ENCODE measurements around the gene FAM13A. TPM values are rescaled to one million over a fixed set of nuclear protein-coding genes. Genes with fewer than 3 reads are reported as not detected.

FAM13A gene
- total RNA-seq, 4 donors from 2014 or later, result 17.7 to 80.3 (median 46.2) TPM

GRCh38 chr4:89026542-89026941 is 30.4 kb downstream of the FAM13A start:
- no peaks in the 10 kb centered on the region for H3K36me3 ChIP-seq
- no peaks in the 10 kb centered on the region for H3K4me1 ChIP-seq
- TF ChIP-seq, protein P1, sequence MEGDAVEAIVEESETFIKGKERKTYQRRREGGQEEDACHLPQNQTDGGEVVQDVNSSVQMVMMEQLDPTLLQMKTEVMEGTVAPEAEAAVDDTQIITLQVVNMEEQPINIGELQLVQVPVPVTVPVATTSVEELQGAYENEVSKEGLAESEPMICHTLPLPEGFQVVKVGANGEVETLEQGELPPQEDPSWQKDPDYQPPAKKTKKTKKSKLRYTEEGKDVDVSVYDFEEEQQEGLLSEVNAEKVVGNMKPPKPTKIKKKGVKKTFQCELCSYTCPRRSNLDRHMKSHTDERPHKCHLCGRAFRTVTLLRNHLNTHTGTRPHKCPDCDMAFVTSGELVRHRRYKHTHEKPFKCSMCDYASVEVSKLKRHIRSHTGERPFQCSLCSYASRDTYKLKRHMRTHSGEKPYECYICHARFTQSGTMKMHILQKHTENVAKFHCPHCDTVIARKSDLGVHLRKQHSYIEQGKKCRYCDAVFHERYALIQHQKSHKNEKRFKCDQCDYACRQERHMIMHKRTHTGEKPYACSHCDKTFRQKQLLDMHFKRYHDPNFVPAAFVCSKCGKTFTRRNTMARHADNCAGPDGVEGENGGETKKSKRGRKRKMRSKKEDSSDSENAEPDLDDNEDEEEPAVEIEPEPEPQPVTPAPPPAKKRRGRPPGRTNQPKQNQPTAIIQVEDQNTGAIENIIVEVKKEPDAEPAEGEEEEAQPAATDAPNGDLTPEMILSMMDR (IDR thresholded peaks at IDR 0.05), result no peak
- TF ChIP-seq POLR2A (IDR thresholded peaks at IDR 0.05), result no peak
- no peaks in the 10 kb centered on the region for H3K27me3 ChIP-seq
- intact Hi-C loops (cut with DNase I; ENCODE audit: low total_unique reads), result no loop called here
- no peaks in the 10 kb centered on the region for H3K9me3 ChIP-seq
- no peak for DNase-seq
- no peak overlapping the region for H3K4me3 ChIP-seq
- H3K27ac ChIP-seq, result no peak overlapping the region

DNA sequence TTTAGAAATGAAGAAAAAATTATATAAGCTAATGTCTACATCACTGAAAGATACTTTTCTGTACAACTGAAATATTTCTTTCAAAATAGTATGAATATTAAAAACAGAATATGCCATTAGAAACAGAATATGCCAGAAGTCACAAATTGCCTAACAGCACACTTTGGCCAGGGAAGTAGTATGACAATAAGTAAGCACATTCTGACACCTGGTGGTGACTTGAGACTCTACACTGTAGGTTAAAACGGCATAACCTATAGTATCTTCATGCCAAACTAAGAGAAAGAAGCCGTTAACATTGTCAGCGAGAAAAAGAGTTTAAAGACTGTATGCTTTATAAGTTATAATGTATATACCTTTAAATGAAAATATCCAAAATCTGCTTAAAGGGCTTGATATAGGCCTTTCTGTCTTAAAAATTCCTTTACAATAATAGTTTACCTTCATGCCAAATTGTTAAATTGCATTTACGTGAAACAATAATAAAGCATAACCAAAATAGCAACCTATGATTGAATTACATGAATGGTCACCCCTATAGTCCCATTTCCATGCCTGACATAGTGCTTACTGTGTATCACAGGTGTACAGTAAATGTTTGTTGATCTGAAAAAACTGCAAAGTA is 32.8 kb downstream of the FAM13A start:
- Histone ChIP-seq H3K27me3 (no peaks in the 10 kb centered on the region), H3K9me3 (no peaks in the 10 kb centered on the region), H3K4me3 (no peak overlapping the region), H3K27ac (no peak overlapping the region), H3K4me1 (no peaks in the 10 kb centered on the region), H3K36me3 (no peaks in the 10 kb centered on the region)
- DNase-seq, result peak; percentile 25 to 79
- no peak for TF ChIP-seq POLR2A (IDR thresholded peaks at IDR 0.05)
- TF ChIP-seq, protein P1 (IDR thresholded peaks at IDR 0.05), result peak; percentile 74 to 93 (median 86)
- intact Hi-C loops (cut with DNase I; ENCODE audit: low total_unique reads), result no loop called here

- no peak for TF ChIP-seq POLR2A (IDR thresholded peaks at IDR 0.05)
- TF ChIP-seq, protein P1 (IDR thresholded peaks at IDR 0.05), result no peak
- H3K4me3 ChIP-seq, result no peak overlapping the region
- no peak for DNase-seq
- no peaks in the 10 kb centered on the region for H3K36me3 ChIP-seq
- no peaks in the 10 kb centered on the region for H3K9me3 ChIP-seq
- H3K27ac ChIP-seq, result no peak overlapping the region
- no peaks in the 10 kb centered on the region for H3K4me1 ChIP-seq
- no peaks in the 10 kb centered on the region for H3K27me3 ChIP-seq
- intact Hi-C loops (cut with DNase I; ENCODE audit: low total_unique reads), result loop anchor here (2.0 kb wide), 1 partner anchor 316 kb away; no protein-coding TSS in a partner anchor
These were observed 33.8 kb downstream of the FAM13A start for GRCh38 chr4:89023140-89023539.

GRCh38 chr4:89022426-89023128 is 34.4 kb downstream of the FAM13A start:
- no peaks in the 10 kb centered on the region for H3K9me3 ChIP-seq
- no peak for TF ChIP-seq POLR2A (IDR thresholded peaks at IDR 0.05)
- TF ChIP-seq, protein P1 (IDR thresholded peaks at IDR 0.05), result no peak
- no peaks in the 10 kb centered on the region for H3K4me1 ChIP-seq
- H3K36me3 ChIP-seq, result no peaks in the 10 kb centered on the region
- H3K4me3 ChIP-seq, result no peak overlapping the region
- intact Hi-C loops (cut with DNase I; ENCODE audit: low total_unique reads), result loop anchor here (2.0 kb wide), 1 partner anchor 316 kb away; no protein-coding TSS in a partner anchor
- H3K27me3 ChIP-seq, result no peaks in the 10 kb centered on the region
- no peak overlapping the region for H3K27ac ChIP-seq
- no peak for DNase-seq

DNA sequence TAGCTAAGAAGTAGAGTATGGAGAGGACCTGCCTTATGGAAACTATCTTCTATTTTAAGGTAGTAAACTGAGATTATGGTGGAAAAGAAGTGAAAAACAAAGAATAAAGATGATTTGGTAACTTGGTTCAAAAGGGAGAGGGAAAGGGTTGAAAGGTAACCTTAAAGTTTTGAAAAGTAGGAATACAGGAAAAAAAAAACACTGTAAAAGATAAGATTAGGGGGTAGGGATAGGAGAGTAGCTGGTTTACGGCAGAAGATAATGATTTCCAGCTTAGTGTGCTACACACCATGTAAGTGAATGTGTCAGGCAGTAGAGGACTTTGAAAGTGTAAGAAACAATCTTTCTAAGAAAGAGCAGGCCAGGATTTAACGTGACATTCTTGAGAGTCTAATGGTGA is 35.3 kb downstream of the FAM13A start:
- H3K4me3 ChIP-seq, result no peak overlapping the region
- H3K36me3 ChIP-seq, result no peaks in the 10 kb centered on the region
- no peaks in the 10 kb centered on the region for H3K4me1 ChIP-seq
- H3K9me3 ChIP-seq, result no peaks in the 10 kb centered on the region
- H3K27me3 ChIP-seq, result no peaks in the 10 kb centered on the region
- intact Hi-C loops (cut with DNase I; ENCODE audit: low total_unique reads), result loop anchor here (2.0 kb wide), 1 partner anchor 315 kb away; no protein-coding TSS in a partner anchor
- TF ChIP-seq POLR2A (IDR thresholded peaks at IDR 0.05), result no peak
- TF ChIP-seq, protein P1 (IDR thresholded peaks at IDR 0.05), result no peak
- DNase-seq, result no peak
- no peak overlapping the region for H3K27ac ChIP-seq

Measured in uterus (tissue), 4 donors.